Hypothalamus (tissue), 51 donors: Measurements from ENCODE around the gene LMNA.

Source experiments
- DNase-seq, 51 donors: peaks; one replicate each; lab custom pipeline; 2025; lab: John Stamatoyannopoulos, UW

The LMNA gene

DNA sequence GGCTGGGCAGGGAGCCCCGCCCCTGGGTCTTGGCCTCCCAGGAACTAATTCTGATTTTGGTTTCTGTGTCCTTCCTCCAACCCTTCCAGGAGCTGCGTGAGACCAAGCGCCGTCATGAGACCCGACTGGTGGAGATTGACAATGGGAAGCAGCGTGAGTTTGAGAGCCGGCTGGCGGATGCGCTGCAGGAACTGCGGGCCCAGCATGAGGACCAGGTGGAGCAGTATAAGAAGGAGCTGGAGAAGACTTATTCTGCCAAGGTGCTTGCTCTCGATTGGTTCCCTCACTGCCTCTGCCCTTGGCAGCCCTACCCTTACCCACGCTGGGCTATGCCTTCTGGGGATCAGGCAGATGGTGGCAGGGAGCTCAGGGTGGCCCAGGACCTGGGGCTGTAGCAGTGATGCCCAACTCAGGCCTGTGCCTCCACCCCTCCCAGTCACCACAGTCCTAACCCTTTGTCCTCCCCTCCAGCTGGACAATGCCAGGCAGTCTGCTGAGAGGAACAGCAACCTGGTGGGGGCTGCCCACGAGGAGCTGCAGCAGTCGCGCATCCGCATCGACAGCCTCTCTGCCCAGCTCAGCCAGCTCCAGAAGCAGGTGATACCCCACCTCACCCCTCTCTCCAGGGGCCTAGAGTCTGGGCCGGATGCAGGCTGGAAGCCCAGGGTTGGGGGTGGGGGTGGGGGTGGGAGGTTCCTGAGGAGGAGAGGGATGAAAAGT lies 20.4 kb downstream of the LMNA start:
- no peak for DNase-seq

DNA sequence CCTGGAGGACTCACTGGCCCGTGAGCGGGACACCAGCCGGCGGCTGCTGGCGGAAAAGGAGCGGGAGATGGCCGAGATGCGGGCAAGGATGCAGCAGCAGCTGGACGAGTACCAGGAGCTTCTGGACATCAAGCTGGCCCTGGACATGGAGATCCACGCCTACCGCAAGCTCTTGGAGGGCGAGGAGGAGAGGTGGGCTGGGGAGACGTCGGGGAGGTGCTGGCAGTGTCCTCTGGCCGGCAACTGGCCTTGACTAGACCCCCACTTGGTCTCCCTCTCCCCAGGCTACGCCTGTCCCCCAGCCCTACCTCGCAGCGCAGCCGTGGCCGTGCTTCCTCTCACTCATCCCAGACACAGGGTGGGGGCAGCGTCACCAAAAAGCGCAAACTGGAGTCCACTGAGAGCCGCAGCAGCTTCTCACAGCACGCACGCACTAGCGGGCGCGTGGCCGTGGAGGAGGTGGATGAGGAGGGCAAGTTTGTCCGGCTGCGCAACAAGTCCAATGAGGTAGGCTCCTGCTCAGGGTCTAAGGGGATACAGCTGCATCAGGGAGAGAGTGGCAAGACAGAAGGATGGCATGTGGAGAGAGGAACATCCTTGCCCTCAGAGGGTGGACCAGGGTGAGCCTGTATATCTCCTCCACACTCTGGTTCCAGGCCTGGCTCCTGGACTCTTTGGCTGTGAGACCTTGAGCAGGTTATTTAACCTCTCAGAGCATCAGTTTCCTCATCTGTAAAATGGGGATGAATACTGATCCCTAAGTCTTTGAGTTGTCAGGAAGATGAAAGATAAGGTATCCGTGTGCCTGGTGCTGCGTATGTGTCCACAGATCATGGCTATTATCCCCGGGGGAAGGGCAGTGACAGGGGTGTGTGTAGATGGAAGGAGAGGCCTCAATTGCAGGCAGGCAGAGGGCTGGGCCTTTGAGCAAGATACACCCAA lies 21.7 kb downstream of the LMNA start:
- no peak for DNase-seq

DNA sequence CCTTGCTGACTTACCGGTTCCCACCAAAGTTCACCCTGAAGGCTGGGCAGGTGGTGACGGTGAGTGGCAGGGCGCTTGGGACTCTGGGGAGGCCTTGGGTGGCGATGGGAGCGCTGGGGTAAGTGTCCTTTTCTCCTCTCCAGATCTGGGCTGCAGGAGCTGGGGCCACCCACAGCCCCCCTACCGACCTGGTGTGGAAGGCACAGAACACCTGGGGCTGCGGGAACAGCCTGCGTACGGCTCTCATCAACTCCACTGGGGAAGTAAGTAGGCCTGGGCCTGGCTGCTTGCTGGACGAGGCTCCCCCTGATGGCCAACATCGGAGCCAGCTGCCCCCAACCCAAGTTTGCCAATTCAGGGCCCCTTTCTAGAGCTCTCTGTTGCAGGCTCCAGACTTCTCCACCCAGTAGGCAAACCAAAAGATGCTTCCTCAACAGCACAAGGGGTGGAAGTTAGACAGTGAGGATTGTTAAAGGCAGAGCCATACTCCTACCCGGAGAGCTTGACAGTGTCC lies 22.5 kb downstream of the LMNA start:
- DNase-seq: no peak

DNA sequence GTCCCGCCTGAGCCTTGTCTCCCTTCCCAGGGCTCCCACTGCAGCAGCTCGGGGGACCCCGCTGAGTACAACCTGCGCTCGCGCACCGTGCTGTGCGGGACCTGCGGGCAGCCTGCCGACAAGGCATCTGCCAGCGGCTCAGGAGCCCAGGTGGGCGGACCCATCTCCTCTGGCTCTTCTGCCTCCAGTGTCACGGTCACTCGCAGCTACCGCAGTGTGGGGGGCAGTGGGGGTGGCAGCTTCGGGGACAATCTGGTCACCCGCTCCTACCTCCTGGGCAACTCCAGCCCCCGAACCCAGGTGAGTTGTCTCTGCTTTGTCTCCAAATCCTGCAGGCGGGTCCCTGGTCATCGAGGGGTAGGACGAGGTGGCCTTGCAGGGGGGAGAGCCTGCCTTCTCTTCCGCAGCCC lies 24.0 kb downstream of the LMNA start:
- no peak for DNase-seq

DNA sequence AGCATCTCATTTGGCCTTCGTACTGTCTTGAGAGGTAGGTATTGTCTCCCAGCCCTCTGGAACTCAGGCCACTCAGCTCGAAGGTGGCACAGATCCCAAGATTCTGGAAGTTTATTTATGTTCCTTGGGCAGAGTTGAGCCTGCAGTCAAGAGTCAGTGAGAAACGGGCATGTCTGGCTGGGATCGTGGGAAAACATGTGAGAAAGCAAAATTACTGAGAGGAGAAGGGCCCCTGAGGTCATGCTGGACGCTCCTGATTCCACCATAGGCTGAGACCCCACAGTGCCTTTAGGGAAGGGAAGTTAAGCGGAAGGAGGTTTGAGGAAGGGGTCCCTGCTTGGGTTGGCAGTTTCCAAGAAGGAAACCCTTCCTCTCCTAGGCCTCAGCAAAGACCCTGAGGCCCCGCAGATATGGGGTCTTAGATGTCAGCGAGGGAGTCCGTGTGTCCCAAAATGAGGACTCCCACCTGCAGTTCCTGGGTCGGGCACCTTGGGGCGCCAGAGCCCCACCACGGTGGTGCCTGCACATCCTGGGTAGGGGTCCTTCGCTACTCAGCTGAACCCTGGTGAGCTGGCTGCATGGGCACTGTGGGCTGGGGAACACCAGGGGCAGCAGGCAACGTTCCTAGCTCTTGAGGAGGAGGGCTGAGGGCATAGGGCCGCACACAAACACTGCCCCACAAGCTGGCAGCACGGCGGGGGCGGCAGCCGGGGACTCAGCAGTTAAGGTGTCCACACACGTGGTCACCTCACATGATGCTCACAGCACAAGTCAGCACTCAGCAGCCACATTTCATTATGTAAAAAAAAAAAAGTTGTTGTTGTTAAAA lies 26.6 kb downstream of the LMNA start:
- peak in 32 of 51 donors; percentile 16 to 79 (median 50) for DNase-seq

DNA sequence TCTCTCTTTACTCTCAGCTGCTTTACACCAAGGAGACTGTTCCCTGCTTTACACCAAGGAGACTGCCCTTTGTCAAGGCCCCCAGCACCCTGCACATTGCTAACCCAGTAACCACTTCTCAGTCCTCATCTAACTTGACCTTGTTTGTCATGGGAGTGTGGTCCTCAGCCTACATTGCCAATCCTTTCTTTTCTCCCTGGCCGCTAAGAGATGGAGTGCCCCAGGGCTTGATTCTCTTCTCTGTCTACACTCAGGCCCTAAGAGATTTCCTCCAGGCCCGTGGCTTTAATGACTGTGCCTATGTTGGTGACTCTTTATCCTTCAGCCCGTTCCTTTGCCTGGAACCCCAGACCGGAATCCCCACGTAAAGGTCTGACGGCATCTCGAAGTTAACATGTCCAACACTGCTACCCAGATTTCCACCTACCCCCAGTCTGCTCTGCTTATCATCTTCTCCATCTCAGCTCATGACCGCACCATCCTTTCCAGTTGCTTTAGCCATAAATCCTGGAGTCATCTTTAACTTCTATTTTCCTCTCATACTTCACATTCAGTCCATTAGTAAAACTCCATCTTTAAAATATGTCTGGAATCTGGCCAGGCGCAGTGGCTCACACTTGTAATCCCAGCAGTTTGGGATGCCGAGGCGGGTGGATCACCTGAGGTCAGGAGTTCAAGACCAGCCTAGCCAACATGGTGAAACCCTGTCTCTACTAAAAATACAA lies 29.4 kb downstream of the LMNA start:
- no peak for DNase-seq

DNA sequence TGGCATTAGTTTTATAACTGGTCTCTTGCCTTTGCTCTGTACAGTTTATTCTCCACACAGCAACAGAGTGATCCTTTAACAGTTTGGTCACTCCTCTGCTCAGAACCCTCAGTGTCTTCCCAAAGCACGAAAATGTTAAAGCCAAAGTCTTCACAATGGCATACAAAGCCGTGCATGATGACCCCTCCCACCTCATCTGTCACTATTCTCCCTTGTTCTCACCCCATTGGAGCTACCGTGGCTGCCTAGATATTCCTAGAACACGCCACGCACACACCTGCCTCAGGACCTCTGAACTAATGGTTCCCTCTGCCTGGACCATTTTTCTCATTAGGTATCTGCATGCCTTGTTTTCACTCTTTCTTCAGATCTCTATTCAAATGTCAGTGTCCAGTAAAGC lies 30.2 kb downstream of the LMNA start:
- no peak for DNase-seq

DNA sequence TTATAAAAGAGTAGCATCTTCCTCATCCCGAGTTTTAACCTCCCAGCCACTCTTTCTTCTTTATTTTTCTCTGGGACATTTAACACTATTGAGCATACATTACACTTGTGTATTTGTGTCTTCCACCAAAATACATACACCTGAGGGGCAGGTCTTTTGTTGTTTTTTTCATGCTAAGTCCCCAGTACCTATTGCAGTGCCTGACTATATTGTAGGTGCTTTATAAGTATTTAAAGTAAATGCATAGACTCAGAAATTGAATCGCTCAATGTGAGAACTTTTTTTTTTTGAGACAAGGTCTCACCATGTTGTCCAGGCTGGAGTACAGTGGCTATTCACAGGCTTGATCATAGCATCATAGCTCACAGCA lies 31.1 kb downstream of the LMNA start:
- DNase-seq: no peak

DNA sequence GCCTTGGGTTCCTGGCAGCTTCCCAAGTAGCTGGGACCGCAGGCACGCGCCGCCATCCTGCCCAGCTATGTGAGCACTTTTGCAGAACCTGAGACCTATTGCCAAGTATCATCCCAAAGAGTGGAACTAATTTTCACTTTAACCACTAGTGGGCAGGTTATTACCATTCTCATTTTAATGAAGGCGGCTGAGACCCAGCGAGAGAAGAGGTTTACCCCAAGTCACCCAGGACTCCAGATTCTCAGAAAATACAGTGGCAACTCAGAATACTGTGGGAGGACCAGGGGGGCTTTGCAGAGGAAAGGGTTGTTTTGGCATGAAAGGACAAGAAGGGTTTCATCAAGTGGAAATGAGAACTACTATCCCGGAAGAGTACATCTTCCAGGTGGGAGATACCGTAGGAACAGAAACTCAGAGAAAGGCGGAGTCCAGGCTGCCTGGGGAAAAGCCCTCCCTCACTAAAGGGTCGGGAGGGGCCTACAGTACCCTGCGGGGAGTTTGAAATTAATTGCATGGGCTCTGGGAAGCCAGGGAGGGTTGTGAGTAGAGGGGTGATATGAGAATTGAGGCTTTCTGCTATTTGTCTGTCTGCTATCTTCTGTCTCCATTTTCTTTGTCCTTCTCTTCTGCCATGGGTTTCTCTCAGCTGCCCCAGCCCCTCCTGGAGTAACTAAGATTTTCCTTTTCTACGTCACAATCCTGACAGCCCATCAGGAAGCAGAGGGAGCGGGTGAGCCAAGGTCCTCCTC lies 31.7 kb downstream of the LMNA start:
- peak in 25 of 51 donors; percentile 15 to 75 (median 34) for DNase-seq

DNA sequence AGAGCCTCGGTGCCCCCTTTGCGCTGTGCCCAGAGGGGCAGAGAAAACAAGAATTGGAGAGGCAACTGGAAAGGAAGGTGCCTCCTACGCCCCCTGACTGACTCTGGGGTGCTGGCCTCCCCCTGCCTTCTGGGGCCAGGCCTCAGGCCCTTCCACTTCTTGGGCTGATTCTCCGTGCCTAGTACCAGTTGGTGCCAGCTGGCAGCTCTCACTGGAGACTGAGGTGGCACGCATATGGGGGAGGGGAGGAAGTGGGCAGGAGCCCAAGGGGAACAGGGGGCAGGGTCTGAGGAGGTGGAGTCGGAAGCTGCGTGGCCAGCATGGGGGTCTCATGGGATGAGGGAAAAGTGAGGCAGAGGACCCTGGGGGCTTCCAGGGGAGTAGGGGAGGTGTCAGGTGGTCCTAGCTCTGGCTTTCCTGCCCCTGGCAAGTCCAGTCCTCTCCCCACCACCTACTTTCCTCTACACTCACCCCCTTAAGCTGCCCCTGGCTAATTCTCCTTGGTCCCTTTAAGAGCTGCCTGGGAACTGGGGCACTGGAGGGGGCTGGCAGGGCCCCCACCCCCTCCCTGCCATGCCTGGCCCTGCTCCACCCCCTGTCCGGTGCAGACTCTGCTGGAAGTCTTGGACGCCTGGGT lies 32.4 kb downstream of the LMNA start:
- DNase-seq: peak in 35 of 51 donors; percentile 23 to 75 (median 56)

DNA sequence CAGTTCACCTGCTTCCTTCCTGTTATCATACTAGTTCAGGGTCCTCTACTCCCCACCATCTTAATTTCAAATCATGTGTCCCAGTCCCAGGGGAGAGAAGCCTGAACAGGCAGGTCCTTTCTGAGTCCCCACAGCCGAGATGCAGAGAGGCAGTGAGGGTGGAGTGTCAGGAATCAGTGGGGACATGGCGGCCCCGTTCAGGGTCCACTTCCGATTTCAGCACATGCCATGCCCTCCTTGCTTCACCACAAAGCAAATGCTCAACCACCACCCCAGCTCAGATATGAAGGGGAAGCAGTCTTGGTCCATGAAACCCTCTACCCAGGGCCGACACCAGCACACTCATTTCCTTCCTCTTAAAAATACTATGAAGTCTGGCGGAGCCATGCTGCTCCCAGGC lies 33.7 kb downstream of the LMNA start:
- peak in 1 of 51 donors; percentile 30 for DNase-seq

DNA sequence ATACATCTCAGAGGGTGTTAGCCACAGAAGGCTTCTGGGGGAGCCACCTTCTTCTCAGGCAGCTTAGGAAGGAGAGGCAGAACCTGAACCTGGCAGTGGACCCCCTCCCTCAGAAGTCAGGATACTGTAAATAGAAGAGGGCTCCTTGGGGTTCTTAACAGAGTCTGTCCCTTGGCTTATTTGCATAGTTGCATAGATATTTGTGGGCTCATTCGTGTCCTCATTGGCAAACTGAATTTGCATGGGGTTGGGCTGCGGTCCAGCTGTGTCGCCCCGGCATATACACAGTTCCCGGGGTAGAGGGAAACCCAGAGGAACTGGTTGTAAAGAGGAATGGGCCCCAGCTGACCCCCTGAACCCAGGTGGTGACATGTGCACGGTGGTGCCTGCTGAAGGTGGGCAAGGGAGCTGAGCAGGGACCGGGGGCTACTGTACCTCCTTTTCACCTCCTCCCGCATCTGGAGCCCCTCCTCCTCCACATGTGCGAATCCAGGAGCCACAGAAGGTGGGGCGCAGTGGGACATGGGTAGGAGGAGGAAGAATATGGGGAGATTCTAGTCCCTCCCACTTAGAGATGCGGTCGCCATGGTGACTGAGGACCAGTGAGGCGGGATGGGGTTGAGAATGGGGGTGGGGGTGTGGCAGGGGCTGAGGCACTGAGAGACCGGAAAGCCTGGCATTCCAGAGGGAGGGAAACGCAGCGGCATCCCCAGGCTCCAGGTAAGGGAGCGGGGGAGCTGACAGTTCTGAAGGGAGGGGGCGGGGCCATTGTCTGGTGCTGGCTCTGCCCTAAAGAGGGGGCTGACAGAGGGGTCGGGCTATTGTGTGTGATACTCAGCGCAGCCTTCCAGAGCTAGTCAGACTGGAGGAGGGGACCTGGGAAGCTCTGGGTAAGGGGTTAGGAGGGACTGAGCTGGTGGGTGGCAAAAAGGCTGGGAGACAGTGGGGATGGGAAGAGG lies 35.1 kb downstream of the LMNA start:
- DNase-seq: peak in 15 of 51 donors; percentile 13 to 54 (median 35)

DNA sequence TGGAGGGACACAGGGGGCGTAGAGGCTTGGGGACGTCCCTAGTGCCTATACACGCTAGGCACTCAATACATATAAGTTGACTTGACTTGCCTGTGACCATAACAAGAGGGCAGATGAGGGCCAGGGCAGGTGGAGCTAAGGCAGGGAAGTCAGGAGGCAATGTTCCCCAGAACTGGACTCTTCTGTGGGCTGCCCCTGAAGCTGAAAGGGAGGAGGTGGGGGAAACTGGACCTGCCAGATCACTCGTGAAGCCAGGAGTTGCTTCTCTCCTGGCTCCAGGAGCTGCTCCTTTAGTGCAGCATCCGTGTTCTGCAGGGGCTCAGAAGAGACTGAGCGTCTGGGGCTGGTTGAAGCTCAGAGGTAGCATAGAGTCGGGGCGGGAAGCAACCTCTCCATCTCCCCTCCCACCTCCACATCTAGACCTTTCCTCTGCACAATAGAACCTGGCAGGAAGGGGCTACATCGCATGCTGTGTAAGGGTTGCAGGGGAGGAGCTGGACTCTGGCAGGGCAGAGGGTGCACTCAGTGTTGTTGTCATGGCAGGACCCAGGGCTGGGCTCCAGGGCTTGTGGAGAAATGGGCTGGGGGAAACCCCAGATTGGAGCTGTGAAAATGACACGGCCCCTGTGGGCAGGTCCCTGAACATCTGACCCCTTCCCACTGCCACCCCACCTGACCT lies 36.0 kb downstream of the LMNA start:
- peak in 5 of 51 donors; percentile 8 to 59 (median 48) for DNase-seq

DNA sequence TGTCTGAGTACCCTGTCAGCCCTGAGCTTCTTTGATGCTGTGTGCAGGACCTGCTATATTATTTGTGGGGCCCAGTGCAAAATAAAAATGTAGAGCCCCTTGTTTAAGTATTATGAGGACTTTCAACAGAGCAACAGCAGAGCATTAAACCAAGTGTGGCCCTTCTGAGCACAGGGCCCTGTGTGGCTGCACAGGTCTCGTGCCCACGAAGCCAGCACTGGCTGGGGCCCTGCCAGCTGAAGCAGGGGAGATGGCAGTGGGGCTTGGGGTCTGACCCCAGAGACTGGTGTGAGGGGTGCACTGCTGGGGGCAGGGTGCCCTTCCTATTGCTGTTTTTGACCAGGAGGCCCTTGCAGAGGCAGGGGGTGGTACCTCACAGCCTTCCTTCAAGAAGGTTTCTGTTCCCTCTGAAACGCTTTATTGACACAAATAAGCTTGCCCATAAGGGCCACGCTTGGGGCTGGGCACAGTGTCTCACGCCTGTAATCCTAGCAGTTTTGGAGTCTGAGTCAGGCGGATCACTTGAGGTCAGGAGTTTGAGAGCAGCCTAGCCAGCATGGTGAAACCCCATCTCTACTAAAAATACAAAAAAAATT lies 36.7 kb downstream of the LMNA start:
- peak in 1 of 51 donors; percentile 5 for DNase-seq

DNA sequence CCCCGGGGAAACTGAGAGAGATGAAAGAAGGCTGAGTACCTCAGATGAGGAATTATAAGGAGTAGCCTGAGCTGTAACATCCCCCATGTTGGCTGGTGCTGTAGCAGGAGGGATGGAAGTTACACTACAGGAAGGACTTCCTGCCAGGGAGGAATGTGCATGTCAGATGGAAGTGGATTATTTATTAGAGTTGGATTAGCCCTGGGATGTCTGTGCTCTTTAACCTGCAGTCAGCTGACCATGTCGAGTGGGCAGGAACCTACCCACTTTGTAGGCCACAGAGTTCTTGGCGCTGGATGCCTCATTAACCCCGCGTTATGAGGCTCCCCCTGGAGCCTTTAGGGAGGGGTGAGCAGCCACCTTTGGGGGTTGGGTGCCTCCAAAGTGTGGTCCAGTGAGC lies 38.1 kb downstream of the LMNA start:
- DNase-seq: no peak

DNA sequence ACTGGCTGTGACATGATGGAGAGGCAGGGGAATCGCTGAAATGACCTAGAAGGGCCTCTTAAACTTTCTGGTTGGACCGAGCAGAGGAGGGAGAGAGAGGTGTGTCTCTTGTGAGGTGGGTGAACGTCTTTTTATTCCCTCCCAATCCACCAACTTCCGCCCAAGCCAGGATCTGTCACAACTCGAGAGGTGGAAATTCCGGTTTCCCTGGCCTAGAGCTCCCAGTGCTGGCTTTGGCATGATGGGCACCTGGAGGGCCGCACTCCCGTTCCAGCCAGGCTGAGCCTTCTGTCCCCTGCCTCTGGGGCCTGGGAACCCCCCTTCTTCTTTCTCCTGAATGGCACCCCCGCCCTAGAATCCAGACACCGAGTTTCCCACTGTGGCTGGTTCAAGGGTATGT lies 38.9 kb downstream of the LMNA start, which contains the start of gene SEMA4A:
TSS of gene SEMA4A (plus strand) at position 224 of the 400 bp plus-strand sequence. CDS start 994 bp downstream, outside the sequence.
- DNase-seq: no peak
